ENCODE data around the gene PPP1R14C. TPM values are rescaled to one million over a fixed set of nuclear protein-coding genes. Genes with fewer than 3 reads are reported as not detected.

Gene PPP1R14C
- total and polyA plus RNA-seq, 2 of the 13 experiments (the other 11 are each of a cell fraction or from before 2014, with no cell fraction given), result not detected

- no peak for DNase-seq (ENCODE audit: low spot score)
- Histone ChIP-seq H3K27me3 (ENCODE audit: control insufficient read depth in 1 of 2, insufficient read depth in 2 of 2, low read length in 2 of 2) (0 out of 5 replicates have a peak, but pooled peaks cover 0 to 14% of the 10 kb centered on the region in 2 experiments), H3K27ac (ENCODE audit: extremely low read length, insufficient read depth, low read length) (no peak overlapping the region), H3K36me3 (replicated peaks in 1 of 2; ENCODE audit: control insufficient read depth in 1 of 2, insufficient read depth in 2 of 2, low read length in 2 of 2) (no peaks in the 10 kb centered on the region), H3K4me3 (replicated peaks in 1 of 3; ENCODE audit: insufficient read depth in 1 of 3, low read depth in 2 of 3, low read length in 3 of 3) (no peak overlapping the region), H3K79me2 (ENCODE audit: insufficient read depth, low read length) (no peaks in the 10 kb centered on the region), H4K20me1 (ENCODE audit: insufficient read depth, low read length) (no peaks in the 10 kb centered on the region), H3K4me2 (ENCODE audit: low read depth, low read length) (no peak overlapping the region), H3K9me3 (ENCODE audit: low read length) (no peaks in the 10 kb centered on the region), H2AFZ (ENCODE audit: low read length) (no peak overlapping the region), H3K4me1 (ENCODE audit: insufficient read depth, low read length) (no peaks in the 10 kb centered on the region), H3K9ac (ENCODE audit: insufficient read depth, low read depth, low read length) (no peak overlapping the region)
- in situ Hi-C loops (cut with HindIII; ENCODE audit: extremely low pct_ligation_motif_present, low pct_unique_long_range_greater_than_20kb), result no loop called here
- intact Hi-C loops (cut with micrococcal nuclease; ENCODE audit: unreplicated experiment), result no loop called here
- BruUV-seq (replicated peaks), result no TSS peak
- ChIA-PET CTCF (ENCODE audit: low intra/inter-chr PET ratio, low total read pairs) (no interaction called here), POLR2A (no interaction called here)
- TF ChIP-seq HDAC6 (IDR thresholded peaks at IDR 0.05; ENCODE audit: low read depth, low read length), result no peak
- TF ChIP-seq ZNF296 (CRISPR knock-in tag; conservative IDR thresholded peaks at IDR 0.05), result no peak
- TF ChIP-seq ZBTB33 (CRISPR knock-in tag; IDR thresholded peaks at IDR 0.05), result no peak
- TF ChIP-seq NBN (conservative IDR thresholded peaks at IDR 0.05), result no peak
- TF ChIP-seq TGIF2 (CRISPR knock-in tag; IDR thresholded peaks at IDR 0.05), result no peak
- no peak for TF ChIP-seq ZKSCAN8 (CRISPR knock-in tag; IDR thresholded peaks at IDR 0.05; ENCODE audit: borderline replicate concordance)
- TF ChIP-seq HNF1B (CRISPR knock-in tag; IDR thresholded peaks at IDR 0.05), result no peak
- no peak for TF ChIP-seq ATM (IDR thresholded peaks at IDR 0.05; ENCODE audit: borderline replicate concordance)
- TF ChIP-seq DRAP1 (CRISPR knock-in tag; IDR thresholded peaks at IDR 0.05), result no peak
- TF ChIP-seq ZNF567 (CRISPR knock-in tag; IDR thresholded peaks at IDR 0.05; ENCODE audit: borderline replicate concordance), result no peak
- TF ChIP-seq ZHX2 (IDR thresholded peaks at IDR 0.05; ENCODE audit: low read depth), result no peak
- no peak for TF ChIP-seq ZHX2 (CRISPR knock-in tag; IDR thresholded peaks at IDR 0.05; ENCODE audit: borderline replicate concordance)
- no peak for TF ChIP-seq YEATS4 (CRISPR knock-in tag; IDR thresholded peaks at IDR 0.05; ENCODE audit: borderline replicate concordance)
- no peak for FAIRE-seq
- no peak for ATAC-seq
Measured at GRCh38 chr6:150282806-150283205, 140.0 kb downstream of the PPP1R14C start.

Data from HepG2 (cell line).